Omental fat pad (tissue), 4 donors: ENCODE measurements around the gene LSP1. TPM values are rescaled to one million over a fixed set of nuclear protein-coding genes. Genes with fewer than 3 reads are reported as not detected.

Experiments
- ATAC-seq: fragments of 150-250 bp; one replicate; pipeline ENCODE4 v1.9.1; 2016; ENCODE audit warnings: mild to moderate bottlenecking, moderate library complexity; ENCODE audit not compliant: low FRiP score
- DNase-seq: peaks from one replicate; pipeline ENCODE4 v3.0.0-alpha.2; 2019; ENCODE audit warnings: low spot score
- CTCF ChIP-seq, 3 donors: fragments of 450-650 bp; IDR thresholded peaks; one replicate each; pipeline ENCODE4 v1.5.1; 2016 to 2017; ENCODE audit warnings: antibody characterized with exemption in 3 of 3, mild to moderate bottlenecking in 3 of 3, moderate library complexity in 2 of 3
- total RNA-seq, 4 donors: library from RNA; depleted of rRNA; stranded (reverse); fragments of >200 nt; gene quantifications; one replicate each; pipeline ENCODE4 v1.1.0, GENCODE V29; 2016

Gene LSP1
- total RNA-seq, 4 donors from 2014 or later = 12.1 to 71.2 (median 49.8) TPM

GRCh38 chr11:1899686-1900085 is 46.8 kb downstream of the LSP1 start:
- ATAC-seq = no peak
- DNase-seq = no peak
- no peak for TF ChIP-seq CTCF (IDR thresholded peaks at IDR 0.05)

GRCh38 chr11:1906181-1906580 is 53.3 kb downstream of the LSP1 start:
- no peak for ATAC-seq
- no peak for TF ChIP-seq CTCF (IDR thresholded peaks at IDR 0.05)
- DNase-seq = no peak

GRCh38 chr11:1906611-1907423 is 53.9 kb downstream of the LSP1 start:
- TF ChIP-seq CTCF (IDR thresholded peaks at IDR 0.05) = no peak
- DNase-seq (no peak), ATAC-seq (no peak)

GRCh38 chr11:1908618-1909017 is 55.7 kb downstream of the LSP1 start:
- ATAC-seq = no peak

GRCh38 chr11:1909524-1909923 is 56.6 kb downstream of the LSP1 start:
- no peak for TF ChIP-seq CTCF (IDR thresholded peaks at IDR 0.05)
- DNase-seq = no peak
- no peak for ATAC-seq

More at GRCh38 chr11:1908618-1909017, 55.7 kb downstream of the LSP1 start:
- no peak for TF ChIP-seq CTCF (IDR thresholded peaks at IDR 0.05)
- DNase-seq = no peak

GRCh38 chr11:1912289-1912878 is 59.5 kb downstream of the LSP1 start:
- DNase-seq (no peak), ATAC-seq (no peak)
- no peak for TF ChIP-seq CTCF (IDR thresholded peaks at IDR 0.05)
